T-helper 22 cell (primary cell): ENCODE data around the gene LUC7L2.
A peak's percentile ranks its signal among the peaks of the same experiment; 100 is the strongest.
"Not testable (repeated sequence)": the region's sequence is repeated elsewhere in the genome, so short reads cannot be mapped to it uniquely, and the experiment has no call there.

Experiments used
- DNase-seq: peaks from one replicate; pipeline ENCODE4 v3.0.0-alpha.2; 2020; ENCODE audit warnings: low read depth

Gene LUC7L2

GRCh38 chr7:139359366-139360209 is at the start of gene LUC7L2:
Gene LUC7L2, plus strand, starts transcription at chr7:139359894. Its CDS starts 368 bp downstream, at chr7:139360262.
- peak; percentile 99 for DNase-seq

GRCh38 chr7:139317939-139318505 is 41.7 kb upstream of the LUC7L2 start:
- DNase-seq = no peak

GRCh38 chr7:139321071-139321745 is 38.5 kb upstream of the LUC7L2 start:
- no peak for DNase-seq

- DNase-seq = not testable (repeated sequence)
Measured at GRCh38 chr7:139324709-139325108, 35.0 kb upstream of the LUC7L2 start.

- no peak for DNase-seq
Measured at GRCh38 chr7:139328375-139328774, 31.3 kb upstream of the LUC7L2 start.

- DNase-seq = no peak
Measured at GRCh38 chr7:139329119-139329518, 30.6 kb upstream of the LUC7L2 start.

GRCh38 chr7:139330333-139331030 is 29.2 kb upstream of the LUC7L2 start:
- no peak for DNase-seq

GRCh38 chr7:139332697-139333359 is 26.9 kb upstream of the LUC7L2 start:
- DNase-seq = no peak

- DNase-seq = not testable (repeated sequence)
Measured at GRCh38 chr7:139333443-139333842, 26.3 kb upstream of the LUC7L2 start.

- DNase-seq = no peak
Measured at GRCh38 chr7:139334399-139335150, 25.1 kb upstream of the LUC7L2 start.

- DNase-seq = no peak
Measured at GRCh38 chr7:139339025-139339424, 20.7 kb upstream of the LUC7L2 start.

- no peak for DNase-seq
Measured at GRCh38 chr7:139339698-139340036, 20.0 kb upstream of the LUC7L2 start.

GRCh38 chr7:139340037-139340807 is 19.5 kb upstream of the LUC7L2 start:
- peak; percentile 98 for DNase-seq

GRCh38 chr7:139340808-139341057 is 19.0 kb upstream of the LUC7L2 start:
- DNase-seq = no peak

GRCh38 chr7:139341058-139341775 is 18.5 kb upstream of the LUC7L2 start, which contains the start of gene FMC1:
Gene FMC1, plus strand, starts transcription at chr7:139341337. Its CDS starts 48 bp downstream, at chr7:139341385.
- DNase-seq = peak; percentile 79

GRCh38 chr7:139341776-139342226 is 17.9 kb upstream of the LUC7L2 start:
- no peak for DNase-seq

GRCh38 chr7:139345042-139345441 is 14.7 kb upstream of the LUC7L2 start:
- no peak for DNase-seq

- DNase-seq = no peak
Measured at GRCh38 chr7:139351027-139351426, 8.7 kb upstream of the LUC7L2 start.

- DNase-seq = no peak
Measured at GRCh38 chr7:139354729-139355128, 5.0 kb upstream of the LUC7L2 start.

GRCh38 chr7:139355320-139355719 is 4.4 kb upstream of the LUC7L2 start:
- no peak for DNase-seq
